ENCODE data around the gene UCN2.
"Not testable (repeated sequence)": the region's sequence is repeated elsewhere in the genome, so short reads cannot be mapped to it uniquely, and the experiment has no call there.

Gene UCN2

GRCh38 chr3:48548729-48549705 is 14.6 kb downstream of the UCN2 start:
- H3K4me3 ChIP-seq (ENCODE audit: low read length), result no peak overlapping the region
- TF ChIP-seq ZNF274 (IDR thresholded peaks at IDR 0.05; ENCODE audit: low read depth, low read length), result no peak

- TF ChIP-seq ZNF274 (IDR thresholded peaks at IDR 0.05; ENCODE audit: low read depth, low read length), result no peak
- no peak overlapping the region for H3K4me3 ChIP-seq (ENCODE audit: low read length)
Observed at GRCh38 chr3:48548126-48548525, 15.5 kb downstream of the UCN2 start.

GRCh38 chr3:48546203-48546829 is 17.3 kb downstream of the UCN2 start:
- H3K4me3 ChIP-seq (ENCODE audit: low read length), result no peak overlapping the region
- no peak for TF ChIP-seq ZNF274 (IDR thresholded peaks at IDR 0.05; ENCODE audit: low read depth, low read length)

- no peak overlapping the region for H3K4me3 ChIP-seq (ENCODE audit: low read length)
- TF ChIP-seq ZNF274 (IDR thresholded peaks at IDR 0.05; ENCODE audit: low read depth, low read length), result no peak
Observed at GRCh38 chr3:48544141-48544540, 19.4 kb downstream of the UCN2 start.

GRCh38 chr3:48543271-48543866 is 20.2 kb downstream of the UCN2 start:
- TF ChIP-seq ZNF274 (IDR thresholded peaks at IDR 0.05; ENCODE audit: low read depth, low read length), result no peak
- no peak overlapping the region for H3K4me3 ChIP-seq (ENCODE audit: low read length)

- TF ChIP-seq ZNF274 (IDR thresholded peaks at IDR 0.05; ENCODE audit: low read depth, low read length), result no peak
- H3K4me3 ChIP-seq (ENCODE audit: low read length), result no peak overlapping the region
Observed at GRCh38 chr3:48538451-48538850, 25.1 kb downstream of the UCN2 start.

- no peak overlapping the region for H3K4me3 ChIP-seq (ENCODE audit: low read length)
- TF ChIP-seq ZNF274 (IDR thresholded peaks at IDR 0.05; ENCODE audit: low read depth, low read length), result no peak
Observed at GRCh38 chr3:48536785-48537184, 26.8 kb downstream of the UCN2 start.

- no peak for TF ChIP-seq ZNF274 (IDR thresholded peaks at IDR 0.05; ENCODE audit: low read depth, low read length)
- H3K4me3 ChIP-seq (ENCODE audit: low read length), result no peak overlapping the region
Observed at GRCh38 chr3:48536116-48536515, 27.5 kb downstream of the UCN2 start.

GRCh38 chr3:48535578-48535977 is 28.0 kb downstream of the UCN2 start:
- TF ChIP-seq ZNF274 (IDR thresholded peaks at IDR 0.05; ENCODE audit: low read depth, low read length), result no peak
- H3K4me3 ChIP-seq (ENCODE audit: low read length), result no peak overlapping the region

GRCh38 chr3:48532977-48533337 is 30.6 kb downstream of the UCN2 start:
- H3K4me3 ChIP-seq (ENCODE audit: low read length), result no peak overlapping the region
- no peak for TF ChIP-seq ZNF274 (IDR thresholded peaks at IDR 0.05; ENCODE audit: low read depth, low read length)

- H3K4me3 ChIP-seq (ENCODE audit: low read length), result no peak overlapping the region
- TF ChIP-seq ZNF274 (IDR thresholded peaks at IDR 0.05; ENCODE audit: low read depth, low read length), result no peak
Observed at GRCh38 chr3:48532271-48532976, 31.2 kb downstream of the UCN2 start.

GRCh38 chr3:48530701-48531100 is 32.9 kb downstream of the UCN2 start:
- not testable (repeated sequence) for H3K4me3 ChIP-seq (ENCODE audit: low read length)

GRCh38 chr3:48528754-48529153 is 34.8 kb downstream of the UCN2 start:
- no peak overlapping the region for H3K4me3 ChIP-seq (ENCODE audit: low read length)
- TF ChIP-seq ZNF274 (IDR thresholded peaks at IDR 0.05; ENCODE audit: low read depth, low read length), result no peak

- TF ChIP-seq ZNF274 (IDR thresholded peaks at IDR 0.05; ENCODE audit: low read depth, low read length), result no peak
- H3K4me3 ChIP-seq (ENCODE audit: low read length), result no peak overlapping the region
Observed at GRCh38 chr3:48528048-48528447, 35.5 kb downstream of the UCN2 start.
